ENCODE data around the gene POLR3E.

DNA sequence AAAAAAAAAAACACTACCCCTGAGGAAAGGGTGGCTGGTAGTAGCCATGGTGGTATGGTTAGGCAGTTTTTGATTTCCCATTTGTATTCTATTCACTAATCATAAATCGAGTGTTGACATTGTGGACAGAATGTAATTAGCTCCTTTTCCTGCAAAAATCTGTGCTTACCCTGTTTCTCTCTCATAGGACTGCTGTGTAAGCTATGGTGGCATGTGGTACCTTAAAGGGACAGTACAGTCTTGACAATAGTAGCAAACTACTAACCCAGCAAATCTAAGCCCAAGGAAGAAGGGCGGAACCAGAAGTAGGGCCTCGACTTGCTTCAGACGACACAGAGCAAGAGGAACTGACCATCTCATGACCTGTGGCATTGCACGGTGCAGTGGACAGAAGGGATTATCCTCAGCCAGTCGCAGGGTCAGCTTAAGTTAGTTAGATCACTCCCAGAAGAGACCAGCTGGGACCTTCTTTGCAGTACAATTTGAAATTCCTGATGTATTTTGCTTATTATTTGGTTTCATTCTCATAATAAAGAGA, 36.3 kb downstream of the POLR3E start:
- TF ChIP-seq POLR2AphosphoS5 (IDR thresholded peaks at IDR 0.05; ENCODE audit: insufficient read depth, low read depth, low read length) (no peak), JUN (IDR thresholded peaks at IDR 0.05; ENCODE audit: borderline replicate concordance, insufficient read depth, insufficient read length, low read depth) (no peak), EZH2 (IDR thresholded peaks at IDR 0.05; ENCODE audit: borderline replicate concordance, low read depth, low read length, severe bottlenecking) (no peak), POLR2A (IDR thresholded peaks at IDR 0.05; ENCODE audit: low read depth, low read length) (no peak), FOS (IDR thresholded peaks at IDR 0.05; ENCODE audit: borderline replicate concordance, insufficient read depth, low read length) (no peak)
- TF ChIP-seq, protein P1, sequence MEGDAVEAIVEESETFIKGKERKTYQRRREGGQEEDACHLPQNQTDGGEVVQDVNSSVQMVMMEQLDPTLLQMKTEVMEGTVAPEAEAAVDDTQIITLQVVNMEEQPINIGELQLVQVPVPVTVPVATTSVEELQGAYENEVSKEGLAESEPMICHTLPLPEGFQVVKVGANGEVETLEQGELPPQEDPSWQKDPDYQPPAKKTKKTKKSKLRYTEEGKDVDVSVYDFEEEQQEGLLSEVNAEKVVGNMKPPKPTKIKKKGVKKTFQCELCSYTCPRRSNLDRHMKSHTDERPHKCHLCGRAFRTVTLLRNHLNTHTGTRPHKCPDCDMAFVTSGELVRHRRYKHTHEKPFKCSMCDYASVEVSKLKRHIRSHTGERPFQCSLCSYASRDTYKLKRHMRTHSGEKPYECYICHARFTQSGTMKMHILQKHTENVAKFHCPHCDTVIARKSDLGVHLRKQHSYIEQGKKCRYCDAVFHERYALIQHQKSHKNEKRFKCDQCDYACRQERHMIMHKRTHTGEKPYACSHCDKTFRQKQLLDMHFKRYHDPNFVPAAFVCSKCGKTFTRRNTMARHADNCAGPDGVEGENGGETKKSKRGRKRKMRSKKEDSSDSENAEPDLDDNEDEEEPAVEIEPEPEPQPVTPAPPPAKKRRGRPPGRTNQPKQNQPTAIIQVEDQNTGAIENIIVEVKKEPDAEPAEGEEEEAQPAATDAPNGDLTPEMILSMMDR (IDR thresholded peaks at IDR 0.05; ENCODE audit: extremely low read depth in 1 of 2, insufficient read depth in 1 of 2, low read depth in 1 of 2, low read length in 2 of 2), result no peak
